Lower leg skin (tissue), 4 donors: ENCODE measurements around the gene GATB. TPM values are rescaled to one million over a fixed set of nuclear protein-coding genes. Genes with fewer than 3 reads are reported as not detected.
A peak's percentile ranks its signal among the peaks of the same experiment; 100 is the strongest.

Source experiments
- DNase-seq, 2 donors: peaks; one replicate each; pipeline ENCODE4 v3.0.0-alpha.2; 2019; ENCODE audit warnings: low spot score in 2 of 2
- H3K4me3 ChIP-seq: fragments of 200-600 bp; sonication (generic); 2 replicates; pipeline ENCODE4 v1.5.1; 2017; ENCODE audit warnings: mild to moderate bottlenecking, low read depth; ENCODE audit not compliant: poor library complexity, severe bottlenecking
- POLR2A ChIP-seq, 2 donors: fragments of 450-650 bp; IDR thresholded peaks; one replicate each; pipeline ENCODE4 v1.6.1; 2016 to 2017; ENCODE audit warnings: antibody characterized with exemption in 2 of 2, mild to moderate bottlenecking in 1 of 2, moderate library complexity in 1 of 2
- WGBS, 2 donors: methylation state at CpG; one replicate each; pipeline ENCODE4 v1.1.5; 2018; 5-methylcytosine and 5-hydroxymethylcytosine counted together
- intact Hi-C: fragments of 100-400 bp; cut with DNase I; formaldehyde crosslinking; loops from one replicate; pipeline ENCODE4 v1.15.0; 2023; ENCODE audit warnings: low total_unique reads
- total RNA-seq, 4 donors: library from RNA; depleted of rRNA; stranded (reverse); fragments of >200 nt; gene quantifications; one replicate each; pipeline ENCODE4 v1.1.0, GENCODE V29; 2016
- TF ChIP-seq, protein P1 (sequence below), 3 donors: fragments of 450-650 bp; IDR thresholded peaks; one replicate each; pipeline ENCODE4 v1.5.1; 2016; ENCODE audit warnings: antibody characterized with exemption in 3 of 3, mild to moderate bottlenecking in 3 of 3, moderate library complexity in 2 of 3

The GATB gene
- total RNA-seq, 4 donors from 2014 or later = 26.9 to 48.4 (median 35.9) TPM

DNA sequence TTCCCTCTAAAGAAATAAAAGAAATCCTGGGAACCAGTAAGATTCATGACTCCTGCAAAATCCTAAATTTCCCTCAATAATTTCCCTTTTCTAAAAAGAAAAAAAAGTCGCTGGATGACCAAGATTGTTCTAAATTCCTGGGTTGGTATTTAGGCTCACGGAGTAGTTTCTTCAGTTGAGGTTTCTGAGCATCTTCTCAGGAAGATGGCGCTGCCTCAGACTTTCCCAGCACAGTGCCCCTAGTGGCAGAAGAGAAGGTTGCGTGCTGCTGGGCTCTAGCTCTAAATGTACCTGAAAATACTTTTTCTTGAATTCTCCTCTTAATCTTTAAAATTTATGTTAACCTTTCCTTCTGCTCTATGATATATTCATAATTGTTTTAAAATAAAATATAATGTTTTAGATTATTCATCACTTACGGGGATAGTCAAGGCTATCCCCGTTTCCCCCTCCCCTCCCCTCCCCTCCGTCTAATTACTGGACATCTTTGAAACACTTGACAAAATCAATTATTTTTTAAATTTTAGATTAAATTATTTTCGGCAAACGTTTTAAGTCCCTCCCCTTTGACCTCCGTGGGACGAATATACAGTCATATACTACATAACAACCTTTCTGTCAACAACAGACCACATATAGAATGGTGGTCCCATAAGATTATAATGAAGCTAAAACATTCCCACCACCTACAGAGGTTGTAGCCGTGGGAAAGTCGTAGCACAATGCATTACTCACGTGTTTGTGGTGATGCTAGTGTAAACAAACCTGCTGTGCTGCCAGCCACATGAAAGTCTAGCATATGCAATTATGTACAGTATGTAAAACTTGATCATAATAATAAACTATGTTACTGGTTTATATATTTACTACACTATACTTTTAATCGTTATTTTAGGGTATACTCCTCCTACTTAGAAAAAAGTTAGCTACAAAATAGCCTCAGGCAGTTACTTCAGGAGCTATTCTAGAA, 41.0 kb upstream of the GATB start:
- 69 to 70% methylated on average over 15 of the region's 15 CpGs for WGBS, 2 donors
- no peak overlapping the region for H3K4me3 ChIP-seq
- no peak for DNase-seq
- TF ChIP-seq POLR2A (IDR thresholded peaks at IDR 0.05) = no peak
- TF ChIP-seq, protein P1, sequence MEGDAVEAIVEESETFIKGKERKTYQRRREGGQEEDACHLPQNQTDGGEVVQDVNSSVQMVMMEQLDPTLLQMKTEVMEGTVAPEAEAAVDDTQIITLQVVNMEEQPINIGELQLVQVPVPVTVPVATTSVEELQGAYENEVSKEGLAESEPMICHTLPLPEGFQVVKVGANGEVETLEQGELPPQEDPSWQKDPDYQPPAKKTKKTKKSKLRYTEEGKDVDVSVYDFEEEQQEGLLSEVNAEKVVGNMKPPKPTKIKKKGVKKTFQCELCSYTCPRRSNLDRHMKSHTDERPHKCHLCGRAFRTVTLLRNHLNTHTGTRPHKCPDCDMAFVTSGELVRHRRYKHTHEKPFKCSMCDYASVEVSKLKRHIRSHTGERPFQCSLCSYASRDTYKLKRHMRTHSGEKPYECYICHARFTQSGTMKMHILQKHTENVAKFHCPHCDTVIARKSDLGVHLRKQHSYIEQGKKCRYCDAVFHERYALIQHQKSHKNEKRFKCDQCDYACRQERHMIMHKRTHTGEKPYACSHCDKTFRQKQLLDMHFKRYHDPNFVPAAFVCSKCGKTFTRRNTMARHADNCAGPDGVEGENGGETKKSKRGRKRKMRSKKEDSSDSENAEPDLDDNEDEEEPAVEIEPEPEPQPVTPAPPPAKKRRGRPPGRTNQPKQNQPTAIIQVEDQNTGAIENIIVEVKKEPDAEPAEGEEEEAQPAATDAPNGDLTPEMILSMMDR (IDR thresholded peaks at IDR 0.05) = no peak
- intact Hi-C loops = no loop called here

DNA sequence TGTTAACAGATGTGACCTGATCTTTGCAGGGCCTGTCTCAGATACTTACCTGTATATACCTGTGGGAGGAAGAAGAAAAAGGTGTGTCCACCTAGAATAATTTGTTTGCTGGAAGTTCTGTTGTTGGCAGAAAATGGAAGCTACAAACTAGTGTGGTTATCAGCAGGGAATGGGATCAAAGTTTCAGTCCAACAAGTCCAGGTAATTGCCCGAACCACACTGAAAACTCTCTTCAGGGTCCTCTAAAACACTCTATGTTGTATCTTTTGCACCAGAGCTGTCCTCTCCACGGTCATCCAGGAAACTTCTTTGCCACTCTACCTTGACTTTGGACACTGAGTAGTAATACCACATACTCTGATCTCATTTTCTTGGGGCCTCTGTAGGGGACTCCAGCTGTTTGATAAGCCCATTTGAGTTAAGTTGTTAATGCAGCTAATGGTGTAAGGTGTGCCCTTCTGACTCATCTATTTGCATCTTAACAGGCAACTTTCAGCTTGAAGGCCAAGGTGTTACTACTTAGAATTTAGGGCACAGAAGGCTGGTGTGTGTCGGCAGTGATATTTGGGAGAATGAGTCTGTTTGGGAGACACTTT, 38.7 kb upstream of the GATB start:
- no peak for DNase-seq
- H3K4me3 ChIP-seq = no peak overlapping the region
- WGBS, 2 donors = 39 to 44% methylated on average over 3 of the region's 3 CpGs
- TF ChIP-seq, protein P1 (IDR thresholded peaks at IDR 0.05) = no peak
- no peak for TF ChIP-seq POLR2A (IDR thresholded peaks at IDR 0.05)
- intact Hi-C loops = no loop called here

DNA sequence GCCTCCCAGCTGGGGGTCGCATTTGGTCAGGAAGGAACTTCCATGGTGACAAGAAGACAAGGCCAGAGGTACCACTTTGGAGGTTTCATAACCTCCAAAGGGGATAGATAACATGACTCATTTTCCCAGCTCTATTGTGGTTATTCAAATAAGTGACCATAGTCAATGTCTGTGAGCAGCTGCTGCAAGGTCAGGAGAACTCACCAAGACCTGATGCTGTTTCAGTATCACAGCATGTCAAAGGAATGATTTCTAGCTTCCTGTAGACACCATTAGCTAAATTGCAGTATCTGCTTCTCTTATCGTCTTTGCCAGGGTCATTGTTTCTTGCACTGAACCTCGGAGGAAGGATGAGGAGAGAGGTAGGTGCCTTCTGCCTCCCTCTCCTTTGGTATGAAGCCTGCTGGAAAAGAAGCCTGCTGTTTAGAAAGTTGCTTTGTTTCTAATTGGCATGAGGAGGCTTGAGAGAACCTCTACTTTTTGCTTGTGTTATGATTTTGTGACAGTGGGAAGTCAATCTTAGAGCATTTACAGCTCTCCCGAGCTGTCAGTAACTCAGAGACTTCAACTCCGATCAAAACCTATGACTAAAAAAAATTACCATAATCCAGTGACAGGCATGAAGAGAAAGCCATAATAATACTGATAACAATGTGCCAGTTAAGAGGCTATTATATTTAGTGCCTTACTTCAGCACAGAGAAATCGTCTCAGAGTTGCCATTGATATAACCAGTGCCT, 38.0 kb upstream of the GATB start:
- H3K4me3 ChIP-seq = no peak overlapping the region
- WGBS, 2 donors = 55 to 65% methylated on average over 6 of the region's 6 CpGs
- no peak for DNase-seq
- TF ChIP-seq, protein P1 (IDR thresholded peaks at IDR 0.05) = no peak
- TF ChIP-seq POLR2A (IDR thresholded peaks at IDR 0.05) = no peak
- intact Hi-C loops = no loop called here

DNA sequence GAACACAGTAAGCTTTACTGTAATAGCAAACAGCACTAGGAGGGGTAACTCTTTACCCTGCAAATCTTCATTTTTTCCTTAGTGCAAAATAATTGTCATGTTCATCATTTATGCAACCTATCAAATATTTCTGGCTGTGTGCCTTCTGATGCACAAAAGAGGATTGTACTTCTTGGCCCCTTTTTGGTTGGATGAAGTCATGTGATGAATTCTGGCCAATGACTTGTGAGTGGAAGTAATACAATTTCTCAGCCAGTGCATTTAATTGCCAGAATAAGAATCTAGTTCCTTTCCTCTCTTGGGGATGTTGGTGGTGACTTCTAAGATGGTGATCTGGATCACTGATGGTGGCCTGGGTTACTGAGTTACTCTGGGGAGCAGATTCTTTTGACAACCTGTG, 37.0 kb upstream of the GATB start:
- intact Hi-C loops = no loop called here
- TF ChIP-seq POLR2A (IDR thresholded peaks at IDR 0.05) = no peak
- TF ChIP-seq, protein P1 (IDR thresholded peaks at IDR 0.05) = no peak
- DNase-seq = no peak
- no peak overlapping the region for H3K4me3 ChIP-seq

DNA sequence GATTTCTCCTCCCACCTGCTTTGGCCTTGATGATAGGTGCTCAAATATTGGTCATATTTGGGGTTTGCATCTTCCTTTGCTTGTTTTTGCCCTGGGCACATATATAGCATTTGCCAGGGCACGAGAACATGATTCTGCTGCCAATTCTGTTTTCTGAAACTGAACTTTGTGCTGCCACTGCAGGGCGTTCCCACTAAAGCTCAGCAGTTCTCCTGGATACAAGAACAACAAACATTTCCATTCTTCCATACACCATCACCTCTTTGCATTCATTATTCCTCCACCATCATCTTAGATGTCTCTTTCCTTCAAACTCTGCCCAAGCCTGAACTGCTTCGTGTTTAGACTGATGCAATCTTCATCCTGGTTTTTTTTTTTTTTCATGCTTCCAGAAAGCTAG, 36.3 kb upstream of the GATB start:
- no peak overlapping the region for H3K4me3 ChIP-seq
- WGBS, 2 donors = 12 to 17% methylated on average over 3 of the region's 3 CpGs
- TF ChIP-seq, protein P1 (IDR thresholded peaks at IDR 0.05) = no peak
- TF ChIP-seq POLR2A (IDR thresholded peaks at IDR 0.05) = no peak
- intact Hi-C loops = no loop called here
- peak in 1 of 2 donors; percentile 34 for DNase-seq
